GM23338 (cell line): Measurements from ENCODE around the gene KCTD7. TPM values are rescaled to one million over a fixed set of nuclear protein-coding genes. Genes with fewer than 3 reads are reported as not detected.
A peak's percentile ranks its signal among the peaks of the same experiment; 100 is the strongest.

Source experiments
- ATAC-seq: fragments of 200-7000 bp; cut with Tn5 transposase; 3 replicates; pipeline ENCODE4 v1.9.1; 2020
- DNase-seq: peaks from one replicate; pipeline ENCODE4 v3.0.0-alpha.2; 2015; ENCODE audit warnings: low spot score
- H2AFZ ChIP-seq: fragments of 200-600 bp; sonication (generic); 2 replicates; pipeline ENCODE4 v1.8.0; 2016; ENCODE audit warnings: antibody characterized with exemption, mild to moderate bottlenecking, moderate library complexity
- H3F3A ChIP-seq: fragments of 200-600 bp; sonication (generic); replicated peaks from 2 replicates; pipeline ENCODE4 v1.8.0; 2017; ENCODE audit warnings: antibody characterized with exemption, mixed run types, low read depth
- H3K27ac ChIP-seq: fragments of 200-600 bp; sonication (generic); 2 replicates; pipeline ENCODE4 v1.6.1; 2016; ENCODE audit warnings: low read depth
- H3K27me3 ChIP-seq: fragments of 200-600 bp; sonication (generic); 2 replicates; pipeline ENCODE4 v1.8.0; 2016; ENCODE audit warnings: mild to moderate bottlenecking, mixed run types, moderate library complexity; ENCODE audit not compliant: insufficient read depth
- H3K36me3 ChIP-seq: fragments of 200-600 bp; sonication (generic); 2 replicates; pipeline ENCODE4 v1.8.0; 2016; ENCODE audit warnings: mild to moderate bottlenecking; ENCODE audit not compliant: insufficient read depth
- H3K4me1 ChIP-seq: fragments of 200-600 bp; sonication (generic); 2 replicates; pipeline ENCODE4 v1.8.0; 2016; ENCODE audit warnings: mild to moderate bottlenecking, moderate library complexity; ENCODE audit not compliant: insufficient read depth
- H3K4me2 ChIP-seq: fragments of 200-600 bp; sonication (generic); 2 replicates; pipeline ENCODE4 v1.7.1; 2017; ENCODE audit warnings: mixed run types
- H3K4me3 ChIP-seq: fragments of 200-600 bp; sonication (generic); 2 replicates; pipeline ENCODE4 v1.6.1; 2016; ENCODE audit warnings: mixed run types
- H3K79me2 ChIP-seq: fragments of 200-600 bp; sonication (generic); replicated peaks from 2 replicates; pipeline ENCODE4 v1.8.0; 2017; ENCODE audit warnings: mild to moderate bottlenecking; ENCODE audit not compliant: insufficient read depth
- H3K9me2 ChIP-seq: fragments of 200-600 bp; sonication (generic); 2 replicates; pipeline ENCODE4 v1.8.0; 2017; ENCODE audit not compliant: insufficient read depth
- H4K20me1 ChIP-seq: fragments of 200-600 bp; sonication (generic); replicated peaks from 2 replicates; pipeline ENCODE4 v1.8.0; 2017; ENCODE audit warnings: mild to moderate bottlenecking; ENCODE audit not compliant: insufficient read depth
- H3K27ac Mint-ChIP-seq: 2 replicates; pipeline ENCODE4 v1.8.0; 2020; ENCODE audit warnings: inconsistent platforms, mild to moderate bottlenecking, moderate library complexity, mixed read lengths
- H3K27me3 Mint-ChIP-seq: 3 replicates; pipeline ENCODE4 v1.8.0; 2022; ENCODE audit warnings: low read depth, mild to moderate bottlenecking, moderate library complexity, mixed read lengths, inconsistent platforms; ENCODE audit not compliant: insufficient read depth, poor library complexity
- H3K36me3 Mint-ChIP-seq: 3 replicates; pipeline ENCODE4 v1.8.0; 2021; ENCODE audit warnings: low read depth, mild to moderate bottlenecking, inconsistent platforms, moderate library complexity, mixed read lengths
- H3K4me1 Mint-ChIP-seq: 3 replicates; pipeline ENCODE4 v1.8.0; 2020; ENCODE audit warnings: mild to moderate bottlenecking, inconsistent platforms, mixed read lengths
- H3K4me3 Mint-ChIP-seq: 3 replicates; pipeline ENCODE4 v1.8.0; 2021; ENCODE audit warnings: moderate library complexity, mild to moderate bottlenecking, inconsistent platforms, mixed read lengths
- H3K9me3 Mint-ChIP-seq: 3 replicates; pipeline ENCODE4 v1.8.0; 2020; ENCODE audit warnings: moderate library complexity, mild to moderate bottlenecking, inconsistent platforms, mixed read lengths
- CREB1 ChIP-seq: fragments of 250-450 bp; sonication (Bioruptor Pico); IDR thresholded peaks from 2 replicates; pipeline ENCODE4 v1.5.0; 2020; ENCODE audit warnings: low read depth, mild to moderate bottlenecking, moderate library complexity
- CTCF ChIP-seq, 2 experiments: fragments of 200-600 bp in 1 of 2; sonication (generic) in 1 of 2; conservative IDR thresholded peaks; 2 replicates each; pipeline versions ENCODE4 v1.5.1 to v1.6.1; 2016 to 2017; ENCODE audit warnings: antibody characterized with exemption in 2 of 2, low read depth in 2 of 2, mild to moderate bottlenecking in 2 of 2, moderate library complexity in 1 of 2
- ETS1 ChIP-seq: IDR thresholded peaks from 2 replicates; pipeline ENCODE4 v1.6.1; 2016; ENCODE audit warnings: antibody characterized with exemption
- EZH2 ChIP-seq: fragments of 200-600 bp; sonication (generic); IDR thresholded peaks from one replicate; pipeline ENCODE4 v1.8.0; 2017; ENCODE audit warnings: antibody characterized with exemption, mild to moderate bottlenecking, low read depth; ENCODE audit not compliant: unreplicated experiment
- EZH2phosphoT487 ChIP-seq: fragments of 200-600 bp; sonication (generic); IDR thresholded peaks from one replicate; pipeline ENCODE4 v1.8.1; 2018; ENCODE audit warnings: antibody characterized with exemption; ENCODE audit not compliant: unreplicated experiment
- JUNB ChIP-seq: IDR thresholded peaks from one replicate; pipeline ENCODE4 v1.6.1; 2016; ENCODE audit warnings: antibody characterized with exemption; ENCODE audit not compliant: unreplicated experiment
- NANOG ChIP-seq: IDR thresholded peaks from 2 replicates; pipeline ENCODE4 v1.6.1; 2016; ENCODE audit warnings: antibody characterized with exemption, borderline replicate concordance
- POLR2AphosphoS5 ChIP-seq: IDR thresholded peaks from 2 replicates; pipeline ENCODE4 v1.6.1; 2016; ENCODE audit warnings: antibody characterized with exemption, low read depth
- REST ChIP-seq: IDR thresholded peaks from one replicate; pipeline ENCODE4 v1.6.1; 2018; ENCODE audit warnings: antibody characterized with exemption; ENCODE audit not compliant: unreplicated experiment
- STAT1 ChIP-seq: IDR thresholded peaks from one replicate; pipeline ENCODE4 v1.6.1; 2016; ENCODE audit warnings: antibody characterized with exemption; ENCODE audit not compliant: unreplicated experiment
- ZNF114 ChIP-seq: fragments of 250-450 bp; sonication (Bioruptor Pico); IDR thresholded peaks from 2 replicates; pipeline ENCODE4 v1.5.0; 2020; ENCODE audit warnings: mild to moderate bottlenecking, moderate library complexity
- ZNF331 ChIP-seq: fragments of 250-450 bp; sonication (Bioruptor Pico); IDR thresholded peaks from 2 replicates; pipeline ENCODE4 v1.5.0; 2020; ENCODE audit warnings: low read depth, mild to moderate bottlenecking, moderate library complexity
- ZNF462 ChIP-seq: fragments of 250-450 bp; sonication (Bioruptor Pico); IDR thresholded peaks from 2 replicates; pipeline ENCODE4 v1.5.0; 2020; ENCODE audit warnings: mild to moderate bottlenecking, moderate library complexity
- polyA plus RNA-seq: library from polyadenylated mRNA; unstranded; fragments of >200 nt; fragmentation: Nextera tagmentation; extraction: Ambion mirVana; gene quantifications from 2 replicates; pipeline ENCODE4 v1.2.1, GENCODE V29; 2016
- total RNA-seq: library from RNA; depleted of rRNA; stranded (reverse); fragments of >200 nt; shearing (Covaris generic); gene quantifications from 2 replicates; pipeline ENCODE4 v1.2.3, GENCODE V29; 2014

Gene KCTD7
- total and polyA plus RNA-seq, 2 experiments from 2014 or later: 3.7 to 21.0 TPM

- H3K4me1 Mint-ChIP-seq: peaks cover 10% of the 10 kb centered on the region
- DNase-seq (no peak), ATAC-seq (no peak)
- Histone ChIP-seq H3K79me2 (no peaks in the 10 kb centered on the region), H3K27me3 (no peaks in the 10 kb centered on the region), H3K4me3 (no peak overlapping the region), H2AFZ (peak overlapping the region; percentile 86; the same call in 1 of the 2 replicates), H3K4me1 (peaks cover 7% of the 10 kb centered on the region; the same call in 1 of the 2 replicates), H4K20me1 (no peaks in the 10 kb centered on the region), H3K4me2 (no peak overlapping the region), H3K9me2 (no peaks in the 10 kb centered on the region), H3F3A (0 out of 2 replicates have a peak, but pooled peaks cover 4% of the 10 kb centered on the region), H3K36me3 (no peaks in the 10 kb centered on the region), H3K27ac (peak overlapping the region; percentile 23; the same call in 1 of the 2 replicates)
- peaks cover 12% of the 10 kb centered on the region for H3K9me3 Mint-ChIP-seq
- peaks cover 3% of the 10 kb centered on the region for H3K27me3 Mint-ChIP-seq
- TF ChIP-seq CTCF (conservative IDR thresholded peaks at IDR 0.05; ENCODE audit: low read depth in 2 of 2) (no peak), JUNB (no peak), ZNF331 (CRISPR knock-in tag) (no peak), ETS1 (no peak), ZNF462 (no peak), EZH2 (no peak), ZNF114 (no peak), NANOG (no peak), EZH2phosphoT487 (no peak), POLR2AphosphoS5 (no peak), REST (no peak), CREB1 (CRISPR knock-in tag) (no peak), STAT1 (no peak)
- no peak overlapping the region for H3K27ac Mint-ChIP-seq
- peaks cover 6% of the 10 kb centered on the region; the same call in 2 of the 3 replicates for H3K36me3 Mint-ChIP-seq
- H3K4me3 Mint-ChIP-seq: no peak overlapping the region
Measured at GRCh38 chr7:66609176-66609575, 19.5 kb upstream of the KCTD7 start.
